NCI-H187 treated with DMSO at 0.1 percent for 48 hours (cell line): ENCODE data around the gene MTHFD2L.
"Not testable (repeated sequence)": the region's sequence is repeated elsewhere in the genome, so short reads cannot be mapped to it uniquely, and the experiment has no call there.

Experiments used
- DNase-seq: peaks from one replicate; lab custom pipeline; 2025; lab: John Stamatoyannopoulos, UW

Gene MTHFD2L

DNA sequence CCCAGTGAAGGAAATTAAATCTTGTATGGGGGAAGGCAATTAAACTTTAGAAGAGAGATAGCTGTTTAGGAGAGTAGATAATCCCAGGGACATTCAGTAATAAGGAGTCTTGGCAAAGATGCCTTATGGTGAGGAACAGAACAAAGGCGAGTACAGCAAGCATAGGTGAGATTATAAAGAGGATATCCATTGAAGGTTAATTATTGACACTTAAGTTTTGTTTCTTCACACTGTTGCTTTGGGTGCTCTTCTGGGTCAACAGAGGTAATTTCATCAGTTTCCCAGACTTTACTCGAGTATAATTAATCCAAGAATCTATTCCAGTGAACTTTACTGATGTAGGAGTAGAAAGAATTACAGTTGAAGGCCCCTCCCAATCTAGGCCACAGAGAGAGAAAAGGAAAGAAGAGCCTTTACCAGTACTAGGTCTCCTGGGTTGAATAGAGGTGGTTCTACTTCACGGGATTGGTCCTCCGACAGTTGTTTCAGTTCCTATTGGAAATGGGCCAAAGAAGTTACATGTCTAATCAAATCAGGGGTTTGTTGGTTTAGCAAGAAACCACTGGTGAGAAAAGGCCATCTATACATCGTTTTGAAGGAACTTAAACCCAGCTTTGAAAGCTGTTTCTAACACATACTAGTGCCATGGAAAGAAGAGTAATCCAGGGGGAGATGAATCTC is 177.6 kb downstream of the MTHFD2L start:
- no peak for DNase-seq

- no peak for DNase-seq
Measured at GRCh38 chr4:74338792-74339333, 180.9 kb downstream of the MTHFD2L start.

DNA sequence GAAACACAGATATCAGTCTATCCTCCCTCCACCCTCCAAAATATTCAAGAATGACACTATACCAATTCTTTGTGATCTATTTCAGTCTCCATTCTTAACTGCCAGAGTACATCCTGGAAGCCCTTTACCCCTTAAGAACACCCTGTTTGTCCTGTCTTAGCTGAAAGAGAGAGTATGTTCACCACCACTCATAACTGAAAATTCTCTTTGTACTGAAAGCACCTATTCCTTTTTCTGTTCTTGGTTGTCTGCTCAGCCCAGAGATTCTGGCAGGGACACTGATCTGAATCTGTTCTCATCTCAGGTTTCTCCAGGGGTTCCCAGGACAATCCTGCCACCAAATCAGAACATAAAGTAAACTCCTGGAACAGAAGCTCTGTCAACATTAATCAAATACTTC is 181.6 kb downstream of the MTHFD2L start:
- no peak for DNase-seq

DNA sequence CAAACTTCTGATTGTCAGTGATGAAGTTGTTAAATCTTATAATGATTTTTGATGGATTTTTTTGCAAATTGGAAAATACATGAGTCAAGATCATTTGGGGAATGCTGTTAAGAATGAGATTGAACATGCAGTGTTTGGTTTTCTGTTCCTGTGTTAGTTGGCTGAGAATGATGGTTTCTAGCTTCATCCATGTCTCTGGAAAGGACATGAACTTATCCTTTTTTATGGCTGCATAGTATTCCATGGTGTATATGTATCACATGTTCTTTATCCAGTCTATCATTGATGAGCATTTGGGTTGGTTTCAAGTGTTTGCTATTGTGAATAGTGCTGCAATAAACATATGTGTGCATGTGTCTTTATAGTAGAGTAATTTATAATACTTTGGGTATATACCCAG is 182.5 kb downstream of the MTHFD2L start:
- not testable (repeated sequence) for DNase-seq

DNA sequence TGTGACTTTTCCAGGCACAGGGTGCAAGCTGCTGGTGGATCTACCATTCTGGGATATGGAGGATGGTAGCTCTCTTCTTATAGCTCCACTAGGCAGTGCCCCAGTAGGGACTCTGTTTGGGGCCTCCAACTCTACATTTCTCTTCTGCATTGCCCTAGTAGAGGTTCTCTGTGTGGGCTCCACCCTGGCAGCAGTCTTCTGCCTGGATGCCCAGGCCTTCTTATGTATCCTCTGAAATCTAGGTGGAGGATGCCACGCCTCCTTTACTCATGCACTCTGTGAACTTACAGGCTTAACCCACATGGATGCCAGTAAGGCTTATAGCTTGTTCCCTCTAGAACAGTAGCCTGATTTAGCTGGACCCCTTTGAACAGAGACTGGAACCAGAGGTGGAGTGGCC is 186.1 kb downstream of the MTHFD2L start:
- DNase-seq: no peak
